Kidney glomerular epithelial cell (primary cell): ENCODE measurements around the gene ACSL3.
"Not testable (repeated sequence)": the region's sequence is repeated elsewhere in the genome, so short reads cannot be mapped to it uniquely, and the experiment has no call there.

ENCODE experiments used
- DNase-seq: peaks from one replicate; lab custom pipeline; 2025; lab: John Stamatoyannopoulos, UW

The ACSL3 gene

DNA sequence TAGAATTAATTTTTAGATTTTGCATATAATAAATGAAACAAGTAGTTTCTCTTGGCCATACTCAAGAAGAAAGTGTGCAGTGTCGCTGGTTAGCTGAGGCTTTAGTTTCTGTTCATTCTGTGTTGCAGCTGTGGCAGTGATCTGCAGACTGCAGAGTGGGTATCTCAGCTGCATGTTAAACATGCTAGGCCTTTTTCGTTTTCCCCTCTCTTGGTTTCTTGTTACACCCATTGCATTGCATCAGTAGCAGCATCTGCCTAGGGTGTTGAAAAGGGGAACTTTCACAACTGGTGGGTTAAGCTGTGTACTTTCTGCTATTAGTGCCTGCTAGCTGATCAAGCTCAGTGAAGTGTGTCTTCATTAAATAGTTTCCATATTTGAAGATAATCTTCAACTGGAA, 51.3 kb downstream of the ACSL3 start:
- no peak for DNase-seq

DNA sequence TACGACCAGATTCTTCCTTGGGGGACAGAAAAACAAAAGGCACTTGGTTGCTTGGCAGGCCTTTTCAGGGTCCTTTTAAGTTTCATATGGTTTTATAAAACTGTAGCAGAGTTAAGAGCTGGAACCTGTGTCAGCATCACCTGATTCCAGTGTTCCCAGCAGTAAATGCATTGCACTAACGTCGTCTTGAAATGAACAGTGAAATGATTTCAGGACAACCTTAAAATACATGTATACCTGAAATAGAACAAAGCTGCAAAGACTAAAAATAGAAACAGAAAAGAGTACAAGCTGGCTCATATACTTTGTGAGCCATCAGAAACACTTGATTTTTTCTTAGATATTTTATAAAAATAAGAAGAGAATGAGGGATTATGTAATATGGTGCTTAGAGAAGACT, 51.9 kb downstream of the ACSL3 start:
- DNase-seq: no peak

DNA sequence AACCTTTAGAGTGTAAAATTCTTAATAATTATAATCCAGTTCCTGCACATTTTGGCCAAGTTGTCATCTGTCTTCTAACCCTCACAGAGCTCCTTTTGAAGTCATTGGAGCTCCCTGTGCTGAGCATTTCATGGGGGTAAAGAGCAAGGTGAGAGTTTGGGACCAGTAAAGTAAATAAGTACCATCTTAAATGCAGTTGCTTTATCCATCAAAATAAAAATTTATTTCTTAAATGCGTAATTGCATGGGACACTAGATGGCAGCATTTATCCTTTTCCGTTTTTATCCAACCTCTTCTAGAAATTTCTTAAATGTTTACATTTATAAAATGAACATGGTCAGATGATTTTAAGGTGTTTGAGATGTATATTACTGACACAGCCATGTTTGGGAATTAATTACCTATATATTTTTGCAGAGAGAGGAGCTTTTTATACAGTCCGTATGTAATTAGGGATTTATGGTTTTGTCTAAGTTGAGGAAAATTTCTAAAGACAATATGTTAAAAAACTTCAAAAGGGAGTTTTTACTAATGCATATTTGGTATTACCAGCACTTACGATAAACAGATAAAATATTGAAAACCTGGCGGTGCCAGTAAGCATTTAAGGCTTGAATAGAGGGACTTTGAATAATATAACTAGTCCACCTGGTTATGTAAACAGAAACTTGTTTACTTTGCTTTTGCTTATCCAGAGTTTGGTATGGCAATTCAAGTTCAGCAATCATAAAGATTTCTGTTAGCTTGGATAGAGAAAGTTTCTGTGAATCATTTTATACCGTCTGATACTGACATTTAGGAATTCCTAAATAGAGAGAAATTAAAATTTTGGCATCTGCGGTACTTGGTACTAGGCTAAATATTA, 54.5 kb downstream of the ACSL3 start:
- peak; percentile 18 for DNase-seq

DNA sequence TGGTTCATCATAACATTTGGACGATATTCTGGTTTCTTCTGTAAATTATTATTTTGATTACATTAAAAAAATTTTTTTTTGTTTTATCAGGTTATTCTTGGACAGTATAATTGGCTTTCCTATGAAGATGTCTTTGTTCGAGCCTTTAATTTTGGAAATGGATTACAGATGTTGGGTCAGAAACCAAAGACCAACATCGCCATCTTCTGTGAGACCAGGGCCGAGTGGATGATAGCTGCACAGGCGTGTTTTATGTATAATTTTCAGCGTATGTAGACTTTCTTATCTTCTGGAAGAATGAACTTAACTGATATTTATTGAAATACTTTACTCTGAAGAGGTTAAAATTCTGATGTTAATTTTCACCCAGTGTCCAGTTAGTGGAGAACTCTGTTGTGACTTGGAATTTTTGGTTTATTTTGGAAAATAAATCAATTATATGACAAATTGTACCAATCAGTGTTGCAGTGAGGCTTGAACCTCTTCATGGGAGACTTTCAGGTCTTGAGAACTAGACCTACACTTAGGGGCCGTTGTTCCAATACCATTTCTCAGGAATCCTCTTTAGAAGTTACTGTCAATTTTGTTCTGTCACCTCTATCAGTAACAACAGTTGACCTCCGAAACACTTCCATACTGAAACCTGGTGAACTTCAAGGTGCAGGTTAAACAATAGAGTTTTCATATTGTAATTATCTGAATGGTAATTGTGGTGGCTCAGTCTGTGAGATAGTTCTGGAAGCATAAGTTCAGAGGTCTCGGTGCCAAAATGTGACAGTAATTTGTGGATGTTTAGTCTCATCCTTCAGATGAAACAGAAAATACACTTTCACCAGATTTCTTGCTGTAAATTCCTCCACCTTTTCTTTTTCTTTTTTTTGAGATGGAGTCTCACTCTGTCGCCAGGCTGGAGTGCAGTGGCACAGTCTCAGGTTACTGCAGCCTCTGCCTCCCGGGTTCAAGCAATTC, 55.7 kb downstream of the ACSL3 start:
- DNase-seq: no peak

DNA sequence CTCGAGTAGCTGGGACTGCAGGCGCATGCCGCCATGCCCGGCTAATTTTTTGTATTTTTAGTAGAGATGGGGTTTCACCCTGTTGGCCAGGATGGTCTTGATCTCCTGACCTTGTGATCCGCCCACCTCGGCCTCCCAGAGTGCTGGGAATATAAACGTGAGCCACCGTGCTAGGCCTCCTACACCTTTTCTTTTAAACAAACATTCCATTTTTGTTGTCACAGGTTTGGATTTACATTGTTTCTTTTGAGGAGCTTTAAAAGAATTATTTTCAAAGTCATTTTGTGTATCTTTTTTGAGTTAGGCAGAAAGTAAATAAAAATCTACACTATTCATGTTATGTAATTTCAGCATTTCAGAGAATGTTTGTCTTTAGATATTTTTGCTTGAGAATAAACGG, 56.4 kb downstream of the ACSL3 start:
- DNase-seq: not testable (repeated sequence)

DNA sequence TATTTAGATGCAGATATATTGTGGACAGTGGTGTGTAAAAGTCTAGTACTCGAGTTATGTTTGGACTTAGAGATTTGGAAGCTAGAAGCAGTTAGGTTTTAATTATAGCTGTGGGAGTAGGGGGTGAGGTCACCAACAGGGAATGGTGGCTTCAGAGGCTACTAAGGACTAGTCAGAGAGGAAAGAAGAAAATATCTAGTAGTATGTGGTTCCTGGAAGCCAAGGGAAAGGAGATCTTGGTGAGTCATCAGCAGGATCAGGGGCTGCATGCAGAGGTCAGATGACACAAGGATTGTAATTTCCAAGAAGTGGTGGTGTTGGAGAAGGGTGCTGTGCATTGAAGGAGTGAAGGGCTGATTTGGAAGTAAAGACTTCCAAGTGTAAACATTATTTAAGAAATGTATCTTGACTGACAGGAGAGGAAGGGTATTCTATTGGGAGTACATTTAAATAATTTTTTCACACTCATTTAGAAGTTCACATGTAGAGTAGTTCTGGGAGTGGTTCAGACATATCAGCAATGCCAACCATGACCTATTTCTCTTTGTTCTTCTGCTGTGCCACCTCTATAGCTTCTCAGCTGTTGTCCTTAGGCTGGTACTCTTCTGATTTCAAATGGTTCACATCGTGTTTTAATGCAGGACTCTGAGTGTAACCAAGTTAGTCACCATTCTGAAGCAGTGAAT, 59.1 kb downstream of the ACSL3 start:
- peak; percentile 80 for DNase-seq

DNA sequence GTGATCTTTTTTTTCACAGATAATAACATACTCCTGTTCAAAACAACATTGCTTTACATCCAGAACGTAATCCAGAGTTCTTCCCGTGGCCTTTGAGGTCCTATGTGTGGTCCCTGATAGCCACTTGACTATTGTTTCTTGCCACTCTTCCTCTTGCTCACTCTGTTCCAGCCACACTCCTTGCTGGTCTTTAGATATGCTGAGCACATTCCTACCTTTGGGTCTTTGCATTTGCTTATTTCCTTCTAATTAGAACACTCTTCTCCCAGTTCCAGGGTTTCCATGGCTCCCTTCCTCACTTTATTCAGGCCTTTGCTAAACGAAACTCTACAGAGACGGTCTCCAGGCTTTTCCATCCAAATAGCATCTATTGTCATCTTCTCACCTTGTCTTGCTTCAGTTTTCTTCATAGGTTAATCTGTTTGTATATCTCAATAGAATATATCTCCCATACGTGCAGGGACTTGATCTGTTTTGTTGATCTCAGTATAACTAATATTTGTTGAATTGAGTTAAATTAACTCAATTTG, 59.9 kb downstream of the ACSL3 start:
- no peak for DNase-seq

DNA sequence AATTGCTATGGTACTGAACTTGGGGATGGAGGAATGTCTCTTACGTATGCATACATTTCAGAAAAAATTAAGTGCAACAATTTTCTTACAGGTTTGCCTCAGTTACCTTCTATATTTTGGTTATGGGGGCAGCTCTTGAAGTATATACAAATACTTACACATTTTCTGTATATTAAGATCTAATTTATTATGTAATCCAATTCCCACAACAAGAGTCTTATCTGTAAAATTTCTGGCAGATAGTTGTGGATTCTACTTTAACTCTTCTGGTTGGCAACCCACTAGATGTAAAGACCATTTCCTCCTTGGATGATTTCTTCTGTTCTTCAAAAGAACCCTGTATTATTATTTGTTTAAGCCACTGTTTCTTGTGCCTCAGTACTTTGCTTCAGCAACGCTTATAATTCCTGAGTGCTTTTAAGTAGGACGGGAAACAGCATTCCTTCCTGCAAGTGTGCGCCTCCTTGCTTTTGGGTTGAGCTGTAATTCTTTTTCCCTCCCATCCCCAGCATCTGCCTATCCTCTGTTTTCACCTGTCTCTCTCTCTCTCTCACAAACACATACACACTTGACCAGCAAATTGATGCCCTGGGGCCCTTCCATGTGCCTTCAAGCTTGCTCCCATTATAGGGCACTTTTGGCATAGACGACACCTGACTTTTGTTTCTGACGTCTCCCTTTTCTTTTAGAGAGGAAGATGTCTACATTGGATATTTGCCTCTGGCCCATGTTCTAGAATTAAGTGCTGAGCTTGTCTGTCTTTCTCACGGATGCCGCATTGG, 61.4 kb downstream of the ACSL3 start:
- DNase-seq: no peak

DNA sequence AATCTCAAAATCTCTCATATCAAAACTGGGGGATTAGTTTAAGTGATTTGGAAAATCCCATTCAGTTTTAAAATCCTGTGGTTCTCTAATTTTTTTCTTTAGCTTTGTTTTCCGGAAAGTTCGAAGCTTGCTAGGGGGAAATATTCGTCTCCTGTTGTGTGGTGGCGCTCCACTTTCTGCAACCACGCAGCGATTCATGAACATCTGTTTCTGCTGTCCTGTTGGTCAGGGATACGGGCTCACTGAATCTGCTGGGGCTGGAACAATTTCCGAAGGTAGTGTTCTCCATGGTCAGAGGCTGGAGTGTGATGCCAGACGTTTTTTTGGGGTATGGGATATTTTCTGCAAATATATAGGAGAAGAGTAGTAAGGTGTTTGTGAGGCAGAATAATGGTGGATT, 66.1 kb downstream of the ACSL3 start:
- DNase-seq: no peak

DNA sequence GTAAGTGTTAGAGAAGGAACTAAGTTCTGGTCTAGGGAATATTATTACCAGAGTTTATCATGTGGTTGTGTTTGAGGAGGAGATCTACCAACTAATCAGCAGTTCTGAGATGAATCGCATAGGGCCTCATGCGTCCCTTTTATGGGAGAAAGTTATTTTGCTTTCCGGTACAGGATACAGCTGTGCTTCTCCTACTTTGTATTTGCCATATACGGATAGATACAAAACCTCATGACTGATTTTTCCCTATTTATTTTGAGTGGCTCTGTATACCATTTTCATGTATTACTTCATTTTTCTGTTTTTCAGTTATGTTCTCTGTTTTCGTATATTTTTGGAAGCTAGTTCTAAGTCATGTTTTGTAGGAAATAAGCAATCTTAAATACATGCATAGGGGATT, 66.8 kb downstream of the ACSL3 start:
- DNase-seq: no peak

DNA sequence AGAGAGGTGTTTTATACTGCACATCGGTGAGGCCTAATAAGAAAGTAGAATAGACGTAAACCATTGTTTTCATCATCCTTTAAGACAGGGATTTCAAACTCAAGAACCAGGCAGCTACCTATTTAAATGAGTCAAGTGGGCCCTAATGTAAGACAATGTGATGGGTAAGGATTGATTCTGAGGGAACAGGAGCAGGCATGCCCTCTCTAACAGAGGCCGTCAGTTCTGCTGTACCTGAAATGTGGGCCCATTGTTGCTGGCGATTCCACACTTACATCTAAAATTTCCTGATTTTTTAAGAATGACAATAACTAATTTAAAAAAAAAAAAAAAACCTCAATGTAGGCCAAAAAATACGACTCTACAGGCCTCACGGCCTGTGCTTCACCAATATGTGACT, 67.5 kb downstream of the ACSL3 start:
- no peak for DNase-seq

DNA sequence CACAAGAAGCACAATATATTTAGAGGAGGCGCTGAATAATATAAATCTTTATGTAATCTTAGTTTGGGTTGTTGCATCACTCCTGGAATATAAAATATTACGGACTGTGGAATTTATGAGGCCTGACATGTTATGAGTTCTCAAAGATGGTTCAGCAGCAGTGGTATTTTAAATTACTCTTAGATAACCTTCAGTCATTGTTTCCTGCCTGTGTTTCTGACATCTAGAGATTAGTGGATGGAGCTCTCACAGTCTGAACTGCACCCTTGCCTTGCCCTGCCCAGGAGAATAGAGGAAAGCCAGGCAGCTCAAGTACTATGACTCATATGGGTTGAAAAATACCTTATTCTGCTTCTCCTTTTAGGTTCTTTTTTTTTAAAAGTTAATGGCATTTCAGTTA, 70.0 kb downstream of the ACSL3 start:
- DNase-seq: no peak

DNA sequence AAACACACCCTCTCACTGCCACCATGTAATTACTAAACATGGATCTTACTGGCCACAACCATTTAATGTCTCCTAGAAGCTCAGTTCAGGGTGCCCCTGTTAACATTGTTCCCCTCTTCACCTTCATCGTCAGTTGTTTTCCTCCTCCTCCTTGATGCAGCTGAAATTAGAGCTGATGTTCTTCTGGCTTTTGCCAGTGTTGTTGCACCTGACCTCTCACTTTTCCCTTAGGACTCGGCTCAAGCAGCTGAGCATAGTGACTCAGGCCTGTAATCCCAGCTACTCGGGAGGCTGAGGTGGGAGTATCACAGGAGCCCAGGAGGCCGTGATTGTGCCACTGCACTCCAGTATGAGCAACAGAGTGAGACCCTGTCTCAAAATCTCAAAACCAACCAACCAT, 70.8 kb downstream of the ACSL3 start:
- DNase-seq: no peak

DNA sequence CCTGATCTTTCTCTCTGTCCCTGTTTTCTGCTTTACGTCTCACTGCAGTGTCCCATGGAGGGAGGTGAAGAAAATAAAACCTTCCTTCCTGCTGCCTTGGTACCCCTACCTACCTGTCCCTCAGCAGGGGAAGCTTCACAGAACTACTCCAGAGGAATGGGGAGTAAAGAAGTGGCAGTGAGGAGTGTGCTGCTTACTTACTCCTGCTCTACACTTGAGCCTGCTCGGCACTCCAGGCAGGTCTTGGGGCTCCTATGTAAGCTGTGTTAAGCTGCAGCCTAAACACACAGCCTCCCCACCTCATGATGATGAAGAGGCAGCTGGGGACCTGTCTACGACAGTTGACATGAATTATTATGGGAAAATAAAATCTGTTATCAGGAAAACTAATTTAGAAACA, 72.6 kb downstream of the ACSL3 start:
- DNase-seq: no peak

DNA sequence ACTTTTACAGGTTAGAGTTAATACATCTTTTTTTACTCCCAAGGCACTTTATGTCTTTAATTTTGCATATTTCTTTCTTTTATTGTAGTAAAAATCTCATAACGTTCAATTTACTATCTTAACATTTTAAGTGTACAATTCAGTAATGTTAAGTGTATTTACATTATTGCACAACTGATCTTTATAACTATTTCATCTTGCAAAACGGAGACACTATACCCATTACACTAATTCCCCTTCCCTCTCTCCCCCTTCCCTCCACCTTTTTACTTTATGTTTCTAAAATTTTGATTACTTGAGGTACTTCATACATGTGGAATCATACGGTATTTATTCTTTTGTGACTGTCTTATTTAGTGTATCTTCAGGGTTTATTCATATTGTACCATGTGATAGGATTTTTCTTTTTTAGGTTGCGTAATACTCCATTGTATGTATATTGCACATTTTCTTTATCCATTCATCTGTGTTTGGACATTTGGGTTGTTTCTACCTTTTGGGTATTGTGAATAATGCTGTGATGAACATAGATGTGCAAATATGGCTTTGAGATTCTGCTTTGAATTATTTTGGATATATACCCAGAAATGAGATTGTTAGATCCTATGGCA, 75.0 kb downstream of the ACSL3 start:
- DNase-seq: no peak

DNA sequence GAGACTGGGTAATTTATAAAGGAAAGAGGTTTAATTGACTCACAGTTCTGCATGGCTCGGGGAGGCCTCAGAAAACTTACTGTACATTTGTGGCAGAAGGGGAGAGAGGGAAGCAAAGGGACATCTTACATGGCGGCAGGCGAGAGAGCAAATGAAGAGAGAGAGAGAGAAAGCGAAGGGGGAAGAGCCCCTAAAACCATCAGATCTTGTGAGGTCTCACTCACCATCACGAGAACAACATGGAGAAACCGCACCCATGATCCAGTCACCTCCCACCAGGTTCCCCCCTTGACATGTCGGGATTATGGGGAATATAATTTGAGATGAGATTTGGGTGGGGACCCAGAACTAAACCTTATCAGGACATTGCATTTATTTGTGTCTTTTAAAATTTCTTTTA, 75.9 kb downstream of the ACSL3 start:
- no peak for DNase-seq

DNA sequence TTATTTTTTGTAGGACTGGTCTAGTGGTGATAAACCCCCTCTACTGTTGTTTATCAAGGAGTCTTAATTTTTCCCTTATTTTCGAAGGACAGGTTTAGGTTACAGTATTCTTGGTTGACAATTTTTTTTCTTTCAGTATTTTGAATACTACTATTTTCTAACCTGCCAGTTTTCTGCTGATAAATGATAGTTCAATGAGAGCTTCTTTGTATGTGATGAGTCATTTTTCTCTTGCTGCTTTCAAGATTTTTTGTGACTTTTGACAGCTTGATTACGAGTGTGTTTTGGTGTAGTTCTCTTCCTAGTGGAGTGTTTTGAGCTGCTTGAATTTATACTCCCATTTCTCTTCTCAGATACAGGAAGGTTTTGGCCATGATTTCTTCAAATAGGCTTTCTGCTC, 77.5 kb downstream of the ACSL3 start:
- no peak for DNase-seq

DNA sequence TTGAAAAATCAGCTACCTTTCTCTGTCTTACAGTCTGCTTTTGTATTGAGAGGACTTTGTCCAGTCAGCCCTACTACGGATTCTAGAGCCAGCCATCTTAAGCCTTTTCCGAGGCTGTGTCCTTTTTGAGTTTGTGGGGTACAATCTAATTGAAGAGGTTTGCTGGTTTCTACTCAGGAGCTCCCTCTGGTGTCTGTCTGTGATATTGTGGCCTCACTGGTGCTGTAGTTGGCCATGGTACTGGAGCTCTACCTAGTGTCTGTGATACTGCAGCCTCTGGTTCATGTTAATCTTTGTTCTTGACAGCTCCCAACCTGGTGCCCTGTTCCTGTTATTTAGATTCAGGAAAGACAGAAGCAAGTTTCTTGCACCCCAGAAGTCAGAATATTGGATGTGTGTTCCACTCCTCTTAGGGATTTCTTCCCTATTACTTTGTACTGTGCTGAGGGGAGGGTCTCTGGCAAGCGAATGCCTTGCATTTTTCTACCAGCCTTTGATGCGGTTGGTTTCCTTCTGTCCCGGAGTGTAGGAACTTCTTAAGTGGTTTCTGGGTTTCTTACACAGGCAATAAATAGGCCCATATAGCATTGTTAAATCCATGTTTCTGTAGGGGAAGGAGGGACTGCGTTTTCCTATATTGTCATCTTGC, 78.5 kb downstream of the ACSL3 start:
- DNase-seq: peak; percentile 72

DNA sequence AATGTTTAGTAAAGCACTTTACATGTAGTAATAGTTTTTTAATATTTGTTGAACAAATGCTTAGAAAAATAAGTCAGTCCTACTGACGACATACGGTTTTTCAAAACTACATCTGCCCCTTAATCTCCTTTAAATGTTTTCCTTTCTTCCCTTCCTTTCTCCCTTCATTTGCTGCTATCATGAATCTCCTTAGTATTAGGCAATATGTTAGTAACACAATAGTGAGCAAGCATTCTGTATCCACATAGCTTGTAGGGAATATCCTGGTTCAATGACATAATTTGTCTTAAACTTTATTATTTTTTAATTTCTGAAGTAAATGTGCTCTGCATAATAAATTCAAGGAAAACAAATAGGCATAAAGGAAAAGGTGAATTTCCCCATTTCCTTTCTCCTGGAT, 79.1 kb downstream of the ACSL3 start:
- DNase-seq: no peak

DNA sequence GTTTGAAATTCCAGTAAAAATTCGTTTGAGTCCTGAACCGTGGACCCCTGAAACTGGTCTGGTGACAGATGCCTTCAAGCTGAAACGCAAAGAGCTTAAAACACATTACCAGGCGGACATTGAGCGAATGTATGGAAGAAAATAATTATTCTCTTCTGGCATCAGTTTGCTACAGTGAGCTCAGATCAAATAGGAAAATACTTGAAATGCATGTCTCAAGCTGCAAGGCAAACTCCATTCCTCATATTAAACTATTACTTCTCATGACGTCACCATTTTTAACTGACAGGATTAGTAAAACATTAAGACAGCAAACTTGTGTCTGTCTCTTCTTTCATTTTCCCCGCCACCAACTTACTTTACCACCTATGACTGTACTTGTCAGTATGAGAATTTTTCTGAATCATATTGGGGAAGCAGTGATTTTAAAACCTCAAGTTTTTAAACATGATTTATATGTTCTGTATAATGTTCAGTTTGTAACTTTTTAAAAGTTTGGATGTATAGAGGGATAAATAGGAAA, 80.7 kb downstream of the ACSL3 start:
- DNase-seq: peak; percentile 73
